ENCODE results near the gene KRT7. TPM values are rescaled to one million over a fixed set of nuclear protein-coding genes. Genes with fewer than 3 reads are reported as not detected.

The KRT7 gene
- total RNA-seq, 3 donors from 2014 or later: 1.2 to 2.1 (median 1.5) TPM

Other genes with a start within 250 kb of the KRT7 start
- gene TAMALIN, start 226.3 kb upstream of the KRT7 start, total RNA-seq: 10 to 100 TPM; 13.5 to 16.5 (median 15.3) TPM
- 10 to 100 TPM; 26.0 to 34.5 (median 31.3) TPM for gene NR4A1, start 181.8 kb upstream of the KRT7 start, total RNA-seq
- gene ATG101, start 163.3 kb upstream of the KRT7 start, total RNA-seq: 10 to 100 TPM; 59.6 to 69.7 (median 62.0) TPM
- gene SMIM41, start 153.5 kb upstream of the KRT7 start, total RNA-seq: not detected
- under 1 TPM in 2 of 3 donors, not detected in 1; 0.05 to 0.08 TPM for gene KRT80, start 41.2 kb upstream of the KRT7 start, total RNA-seq
- not detected for gene KRT86, start 41.4 kb downstream of the KRT7 start, total RNA-seq
- gene KRT81, start 58.3 kb downstream of the KRT7 start, total RNA-seq: under 1 TPM; 0.19 to 0.25 (median 0.24) TPM
- not detected for gene KRT83, start 88.2 kb downstream of the KRT7 start, total RNA-seq
- gene KRT85, start 134.2 kb downstream of the KRT7 start, total RNA-seq: not detected
- gene KRT84, start 152.4 kb downstream of the KRT7 start, total RNA-seq: not detected
- not detected for gene KRT82, start 173.1 kb downstream of the KRT7 start, total RNA-seq
- gene KRT75, start 201.1 kb downstream of the KRT7 start, total RNA-seq: not detected
- gene KRT6B, start 218.9 kb downstream of the KRT7 start, total RNA-seq: not detected
- gene KRT6C, start 240.6 kb downstream of the KRT7 start, total RNA-seq: not detected